HG03280 (cell line): Measurements from ENCODE around the gene PRPF38B.
"Not testable (repeated sequence)": the region's sequence is repeated elsewhere in the genome, so short reads cannot be mapped to it uniquely, and the experiment has no call there.

Experiments used
- ATAC-seq: cut with Tn5 transposase; IDR thresholded peaks from one replicate; pipeline ENCODE4 v1.9.1; 2021; ENCODE audit warnings: mild to moderate bottlenecking, moderate library complexity; ENCODE audit not compliant: unreplicated experiment

Gene PRPF38B, protein sequence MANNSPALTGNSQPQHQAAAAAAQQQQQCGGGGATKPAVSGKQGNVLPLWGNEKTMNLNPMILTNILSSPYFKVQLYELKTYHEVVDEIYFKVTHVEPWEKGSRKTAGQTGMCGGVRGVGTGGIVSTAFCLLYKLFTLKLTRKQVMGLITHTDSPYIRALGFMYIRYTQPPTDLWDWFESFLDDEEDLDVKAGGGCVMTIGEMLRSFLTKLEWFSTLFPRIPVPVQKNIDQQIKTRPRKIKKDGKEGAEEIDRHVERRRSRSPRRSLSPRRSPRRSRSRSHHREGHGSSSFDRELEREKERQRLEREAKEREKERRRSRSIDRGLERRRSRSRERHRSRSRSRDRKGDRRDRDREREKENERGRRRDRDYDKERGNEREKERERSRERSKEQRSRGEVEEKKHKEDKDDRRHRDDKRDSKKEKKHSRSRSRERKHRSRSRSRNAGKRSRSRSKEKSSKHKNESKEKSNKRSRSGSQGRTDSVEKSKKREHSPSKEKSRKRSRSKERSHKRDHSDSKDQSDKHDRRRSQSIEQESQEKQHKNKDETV

DNA sequence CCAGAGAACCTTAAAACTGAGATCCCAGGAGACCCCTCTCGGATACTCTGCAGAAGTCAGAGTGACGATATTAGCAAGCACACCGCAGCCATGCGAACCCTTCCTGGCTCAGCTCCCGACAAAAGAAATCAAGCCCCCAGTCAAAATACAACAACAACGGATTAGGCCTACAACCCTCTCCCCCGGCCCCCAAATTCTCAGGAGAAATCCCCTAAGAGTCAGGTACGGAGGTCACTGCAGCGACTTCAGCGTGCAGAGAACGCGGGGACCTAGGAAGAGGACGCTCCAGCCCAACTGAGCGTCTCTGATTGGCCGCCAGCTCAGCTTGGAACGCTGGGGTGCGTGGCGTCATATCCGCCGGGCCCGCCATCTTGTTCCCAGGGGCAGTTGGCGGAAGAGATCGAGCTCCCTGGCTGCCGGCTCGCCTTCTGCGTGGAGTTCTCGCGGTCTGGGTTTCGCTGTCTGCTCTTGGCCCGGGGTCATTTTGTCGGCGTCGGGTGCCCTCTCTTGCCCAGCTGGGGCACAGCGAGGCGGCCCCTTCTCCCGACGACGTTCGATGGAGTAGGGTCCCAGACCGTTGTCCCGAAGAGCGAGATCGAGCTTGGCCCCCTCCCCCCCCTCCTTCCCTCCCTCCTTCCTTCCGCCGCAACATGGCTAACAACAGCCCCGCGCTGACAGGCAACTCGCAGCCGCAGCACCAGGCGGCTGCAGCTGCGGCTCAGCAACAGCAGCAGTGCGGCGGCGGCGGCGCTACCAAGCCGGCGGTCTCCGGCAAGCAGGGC lies at the start of gene PRPF38B:
TSS of gene PRPF38B (plus strand) at position 369 of the 782 bp plus-strand sequence. CDS start at position 651, 282 bp downstream.
- ATAC-seq, result peak; percentile 94

DNA sequence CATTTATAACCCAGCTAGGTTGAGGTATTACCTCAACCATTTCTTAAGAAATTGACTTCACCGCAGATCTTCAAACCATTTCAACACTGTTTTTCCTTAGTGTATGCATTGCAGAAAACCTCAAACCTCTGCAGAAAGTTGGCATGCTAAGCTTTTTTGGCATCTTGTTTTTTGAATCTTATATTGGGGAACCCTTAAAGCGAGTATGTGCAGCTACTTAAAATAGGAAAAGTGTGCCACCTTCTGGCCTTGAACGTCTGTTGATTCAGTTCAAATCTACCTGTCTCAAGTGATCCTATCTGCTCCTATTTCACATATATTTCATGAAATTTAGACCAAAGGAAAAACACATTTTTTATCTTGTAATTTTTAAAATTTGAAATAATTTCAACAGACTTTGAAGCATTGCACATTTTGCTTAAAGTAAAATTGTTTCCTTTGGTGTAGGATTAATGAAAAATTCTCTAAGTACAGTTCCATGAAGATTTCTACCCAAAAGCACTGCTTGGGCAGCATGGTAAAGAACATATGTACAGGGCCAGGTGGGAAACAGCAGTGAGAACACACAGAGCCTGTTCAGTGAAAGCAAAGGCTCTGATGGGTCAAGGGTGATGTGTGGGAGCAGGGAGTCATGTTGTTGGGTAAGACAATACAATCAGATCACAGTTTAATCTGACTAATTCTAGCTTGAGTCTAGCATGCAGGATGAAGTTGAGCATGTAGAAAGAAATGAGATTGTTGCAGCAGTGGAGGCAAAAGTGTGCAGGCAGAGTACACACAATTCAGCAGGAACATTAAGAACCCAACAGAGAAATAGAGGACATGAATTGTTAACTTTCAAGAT lies 48.4 kb upstream of the PRPF38B start:
- ATAC-seq, result no peak

DNA sequence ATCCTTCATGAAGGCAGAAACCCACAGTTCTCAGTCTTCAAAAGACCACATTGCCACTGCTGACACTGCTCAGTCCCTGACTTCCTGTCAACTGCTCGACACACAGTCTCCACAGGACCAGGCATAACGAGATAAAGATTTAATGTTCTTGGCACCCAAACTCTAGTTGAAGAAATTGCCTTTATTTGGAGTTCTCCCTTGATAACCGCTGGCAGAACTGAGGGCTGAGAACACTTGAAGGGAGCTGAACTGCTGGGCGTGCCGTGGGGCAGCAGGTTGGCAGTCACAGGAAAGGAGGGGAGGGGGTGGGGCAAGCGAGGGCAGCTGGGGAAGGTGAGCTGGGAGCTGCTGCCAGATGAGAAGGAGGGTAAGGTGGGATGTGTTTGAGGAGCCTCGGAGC lies 47.1 kb upstream of the PRPF38B start:
- ATAC-seq, result no peak

DNA sequence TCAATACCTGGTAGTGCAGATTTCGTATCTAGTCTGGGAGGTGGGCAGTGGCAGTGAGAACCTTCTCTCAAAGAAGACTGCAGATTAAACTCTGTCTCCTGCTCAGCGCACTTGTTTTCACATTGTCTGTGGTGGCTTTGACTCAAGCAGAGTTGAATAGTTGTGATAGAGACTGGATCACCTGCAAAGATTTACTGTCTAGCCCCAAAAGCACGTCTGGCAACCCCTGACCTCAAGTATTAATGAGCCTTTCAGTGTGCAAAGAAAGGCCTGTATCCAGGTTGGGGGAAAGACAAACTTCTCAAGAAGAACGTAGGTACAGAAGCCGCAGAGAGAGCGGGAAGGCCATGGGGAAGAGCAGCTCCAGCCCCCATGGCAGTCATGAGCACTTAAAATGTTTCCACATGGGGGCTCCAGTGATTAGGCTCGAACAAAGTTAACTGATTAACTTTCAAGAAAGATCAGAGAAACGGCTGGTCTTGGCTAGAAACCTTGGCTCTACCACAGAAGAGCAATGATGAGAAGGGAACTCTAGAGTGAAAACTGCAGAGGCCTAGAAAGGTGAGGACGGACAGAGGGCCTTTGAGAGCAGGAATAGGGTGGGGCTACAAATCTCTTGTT lies 46.4 kb upstream of the PRPF38B start:
- no peak for ATAC-seq

DNA sequence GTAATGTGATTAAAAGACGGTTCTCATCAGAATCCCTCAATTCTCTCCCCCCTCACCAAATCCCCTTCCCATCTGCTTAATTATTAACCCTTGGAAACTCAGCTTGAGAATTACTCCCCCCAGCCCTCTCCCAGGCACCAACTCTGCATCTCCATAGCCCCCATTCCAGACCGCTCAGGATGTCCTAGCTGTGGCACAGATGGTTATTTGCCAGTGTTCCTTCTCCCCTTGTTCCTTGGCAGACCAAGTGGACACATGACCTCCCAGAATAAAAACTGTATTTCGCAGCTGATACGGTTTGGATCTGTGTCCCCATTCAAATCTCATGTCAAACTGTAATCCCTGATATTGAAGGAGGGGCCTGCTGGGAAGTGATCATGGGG lies 45.9 kb upstream of the PRPF38B start:
- ATAC-seq, result no peak

DNA sequence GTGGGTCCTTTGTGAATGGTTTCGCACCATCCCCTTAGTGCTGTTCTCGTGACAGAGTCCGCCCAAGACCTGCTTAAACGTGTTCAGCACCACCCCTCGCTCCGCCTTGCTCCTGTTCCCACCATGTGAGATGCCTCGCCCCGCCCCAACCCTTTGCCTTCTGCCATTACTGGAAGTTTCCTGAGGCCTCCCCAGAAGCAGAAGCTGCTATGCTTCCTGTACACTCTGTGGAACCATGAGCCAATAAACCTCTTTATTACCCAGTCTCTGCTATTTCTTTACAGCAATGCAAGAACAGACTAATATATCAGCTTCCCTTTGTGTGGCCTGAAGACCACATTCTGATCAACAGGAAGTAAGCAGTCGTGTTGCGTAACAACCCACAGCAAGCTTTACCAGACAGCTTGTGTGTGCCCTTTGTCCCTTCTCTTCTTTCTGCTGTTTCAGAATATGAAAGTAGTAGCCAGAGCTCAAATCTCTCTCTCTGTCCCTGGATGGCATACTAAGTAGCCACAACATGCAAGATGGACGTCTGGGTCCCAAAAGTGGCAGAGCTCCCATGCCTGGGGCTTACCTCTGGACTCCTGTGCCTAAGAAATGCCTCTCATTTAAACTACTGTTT lies 45.4 kb upstream of the PRPF38B start:
- peak; percentile 80 for ATAC-seq

DNA sequence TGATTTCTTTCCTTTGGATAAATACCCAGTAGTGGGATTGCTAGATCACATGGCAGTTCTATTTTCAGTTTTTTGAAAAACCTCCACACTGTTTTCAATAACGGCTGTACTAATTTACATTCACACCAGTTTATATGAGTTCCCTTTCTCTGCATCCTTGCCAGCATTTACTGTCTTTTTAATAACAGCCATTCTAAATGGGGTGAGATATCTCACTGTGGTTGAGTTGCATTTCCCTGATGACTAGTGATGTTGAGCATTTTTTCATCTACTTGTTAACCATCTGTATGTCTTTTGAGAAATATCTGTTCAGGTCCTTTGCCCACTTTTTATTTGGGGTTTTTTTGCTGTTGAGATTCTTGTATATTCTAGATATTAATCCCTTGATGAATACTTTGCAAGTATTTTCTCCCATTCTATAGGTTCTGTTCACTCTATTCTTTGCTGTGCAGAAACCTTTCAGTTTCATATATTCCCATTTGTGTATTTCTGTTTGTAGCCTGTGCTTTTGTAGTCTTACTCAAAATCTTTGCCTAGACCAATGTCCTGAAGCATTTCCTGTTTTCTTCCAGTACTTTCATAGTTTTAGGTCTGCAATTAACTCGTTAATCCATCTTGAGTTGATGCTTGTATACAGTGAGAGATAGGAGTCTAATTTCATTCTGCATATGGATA lies 38.5 kb upstream of the PRPF38B start:
- ATAC-seq, result no peak

DNA sequence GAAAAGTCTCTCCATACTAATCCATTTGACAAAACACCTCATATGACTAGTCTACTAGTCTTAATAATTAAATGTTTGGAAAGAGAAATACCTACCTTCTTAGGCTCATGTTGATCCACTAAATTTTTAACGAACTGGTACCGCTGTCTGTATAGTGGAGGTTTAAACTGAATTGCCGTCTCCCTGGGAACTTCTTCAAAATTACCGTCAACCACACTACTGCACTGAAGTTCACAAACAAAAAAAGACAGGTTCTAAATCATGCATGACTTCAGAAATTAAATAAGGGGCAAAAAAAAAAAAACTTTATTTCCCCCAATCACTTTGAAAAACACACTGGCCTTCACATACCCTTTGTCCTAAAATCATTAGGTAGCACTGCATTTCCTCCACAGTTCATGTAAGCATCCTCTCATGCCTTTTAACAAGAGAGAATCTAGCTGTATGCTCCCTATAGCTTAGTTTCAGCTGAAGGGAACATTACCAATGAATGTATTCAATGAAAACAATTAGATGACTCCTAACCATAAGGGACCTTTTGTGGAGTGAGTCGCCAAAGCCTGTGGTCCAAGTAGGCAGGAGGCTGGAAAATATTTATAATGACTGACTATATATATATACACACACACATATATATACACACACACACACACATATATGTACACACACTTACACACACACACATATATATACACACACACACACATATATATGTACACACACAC lies 34.6 kb upstream of the PRPF38B start:
- no peak for ATAC-seq

DNA sequence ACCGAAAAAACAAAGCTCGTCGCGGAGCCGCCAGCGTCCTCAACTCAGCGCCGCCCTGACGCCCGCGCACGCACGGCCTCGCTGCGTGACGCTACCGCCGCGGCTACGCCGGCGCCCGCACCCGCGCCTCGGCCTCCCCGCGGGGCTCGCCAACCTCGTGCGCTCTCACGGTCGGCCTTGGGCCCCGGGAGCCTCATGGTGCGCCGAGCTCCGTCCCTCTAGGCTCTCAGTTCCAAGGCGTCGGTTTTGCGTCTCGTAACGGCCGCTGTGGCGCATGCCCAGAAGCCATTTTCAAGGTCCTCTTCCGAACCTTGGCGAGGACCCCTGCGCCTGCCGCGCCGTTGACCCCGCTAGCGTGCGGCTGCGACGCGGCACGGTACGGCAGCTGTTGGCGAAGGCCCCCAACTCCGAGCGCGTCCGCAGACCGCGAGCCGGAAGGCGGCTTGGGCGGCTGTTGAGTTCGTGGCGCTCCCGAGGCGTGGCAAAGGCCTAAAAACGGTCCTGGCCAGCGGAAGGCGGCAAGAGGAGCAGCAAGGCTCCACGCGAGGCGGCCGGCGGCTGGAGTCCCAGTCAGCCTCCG lies 31.0 kb upstream of the PRPF38B start, which contains the start of gene HENMT1:
TSS of gene HENMT1 (minus strand) at position 64 of the 580 bp plus-strand sequence. CDS start 1,209 bp downstream, outside the sequence.
- ATAC-seq, result peak; percentile 88

DNA sequence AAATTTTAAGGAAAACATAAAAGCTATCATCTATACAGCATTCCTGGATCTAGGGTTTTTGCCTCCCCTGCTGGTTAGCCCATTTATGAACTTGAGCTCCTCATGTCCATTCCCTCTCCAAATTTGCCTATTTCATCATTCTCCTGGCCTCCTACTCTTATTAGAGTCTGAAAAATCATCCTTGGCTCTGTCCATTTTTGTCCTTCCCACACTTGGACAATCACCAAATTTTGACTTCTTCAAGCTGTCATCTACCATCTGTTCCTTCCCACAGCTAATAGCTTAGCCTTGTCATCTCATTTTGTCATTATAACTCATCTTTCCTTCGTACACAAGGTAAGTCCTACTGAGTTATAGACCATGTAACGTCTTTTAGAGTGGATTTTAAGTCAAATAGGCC lies 29.0 kb upstream of the PRPF38B start:
- no peak for ATAC-seq

DNA sequence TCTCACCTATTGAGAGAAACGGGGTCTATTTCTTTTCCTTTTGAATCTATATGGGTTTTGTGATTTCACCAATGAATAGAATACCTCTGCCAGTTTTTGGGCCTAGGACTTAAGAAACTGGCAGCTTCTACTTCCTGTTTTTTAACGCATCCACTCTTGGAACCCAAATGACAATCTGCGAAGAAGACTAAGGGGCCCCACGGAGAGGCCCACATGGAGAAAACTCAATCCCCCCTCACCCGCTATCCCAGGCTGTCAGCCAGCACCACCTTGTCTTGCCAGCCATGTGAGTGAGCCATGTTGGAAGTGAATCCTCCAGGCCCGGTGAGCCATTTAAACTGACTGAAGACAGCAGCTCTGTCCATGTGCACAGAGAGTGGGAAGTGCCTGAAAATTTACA lies 27.6 kb upstream of the PRPF38B start:
- ATAC-seq, result no peak

DNA sequence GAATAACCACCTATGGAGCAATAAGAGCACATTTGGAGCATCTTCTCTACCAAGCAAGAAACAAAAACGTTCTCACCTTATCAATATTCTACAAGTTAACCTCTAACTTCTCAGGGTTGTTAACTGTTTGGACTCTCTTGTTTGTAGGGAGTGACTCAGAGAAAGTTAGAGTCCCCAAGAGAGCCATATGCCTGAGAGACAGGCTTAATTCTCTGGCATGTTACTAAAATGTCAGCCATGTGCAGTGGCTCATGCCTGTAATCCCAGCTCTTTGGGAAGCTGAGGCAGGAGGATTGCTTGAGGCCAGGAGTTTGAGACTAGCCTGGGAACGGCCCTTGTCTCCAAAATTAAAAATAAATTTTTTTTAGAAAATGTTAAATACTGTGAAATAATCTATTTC lies 27.0 kb upstream of the PRPF38B start:
- ATAC-seq, result no peak

DNA sequence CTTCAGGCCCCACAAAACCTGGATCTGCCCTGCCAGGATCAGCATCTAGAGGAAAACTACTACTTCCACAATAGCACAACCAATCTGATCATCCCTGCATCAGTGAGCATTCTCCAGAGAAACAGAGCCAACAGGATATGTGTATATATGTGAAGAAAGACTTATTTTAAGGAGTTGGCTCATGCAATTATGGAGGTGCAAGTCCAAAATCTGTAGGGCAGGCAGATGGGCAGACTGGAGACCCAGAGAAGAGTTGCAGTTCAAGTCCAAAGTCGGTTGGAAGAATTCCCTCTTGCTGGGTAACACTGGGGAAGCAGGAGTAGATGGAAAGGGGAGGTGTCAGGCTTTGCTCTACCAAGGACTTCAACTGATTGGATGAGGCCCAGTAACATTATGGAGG lies 26.3 kb upstream of the PRPF38B start:
- no peak for ATAC-seq

DNA sequence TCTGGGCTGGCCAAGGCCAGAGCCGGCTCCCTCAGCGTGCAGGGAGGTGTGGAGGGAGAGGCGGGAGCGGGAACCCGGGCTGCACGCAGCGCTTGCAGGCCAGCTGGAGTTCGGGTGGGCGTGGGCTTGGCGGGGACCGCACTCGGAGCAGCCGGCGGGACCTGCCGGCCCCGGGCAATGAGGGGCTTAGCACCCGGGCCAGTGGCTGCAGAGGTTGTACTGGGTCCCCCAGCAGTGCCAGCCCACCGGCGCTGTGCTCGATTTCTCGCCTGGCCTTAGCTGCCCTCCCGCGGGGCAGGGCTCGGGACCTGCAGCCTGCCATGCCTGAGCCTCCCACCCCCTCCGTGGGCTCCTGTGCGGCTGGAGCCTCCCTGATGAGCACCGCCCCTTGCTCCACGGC lies 24.7 kb upstream of the PRPF38B start:
- not testable (repeated sequence) for ATAC-seq

DNA sequence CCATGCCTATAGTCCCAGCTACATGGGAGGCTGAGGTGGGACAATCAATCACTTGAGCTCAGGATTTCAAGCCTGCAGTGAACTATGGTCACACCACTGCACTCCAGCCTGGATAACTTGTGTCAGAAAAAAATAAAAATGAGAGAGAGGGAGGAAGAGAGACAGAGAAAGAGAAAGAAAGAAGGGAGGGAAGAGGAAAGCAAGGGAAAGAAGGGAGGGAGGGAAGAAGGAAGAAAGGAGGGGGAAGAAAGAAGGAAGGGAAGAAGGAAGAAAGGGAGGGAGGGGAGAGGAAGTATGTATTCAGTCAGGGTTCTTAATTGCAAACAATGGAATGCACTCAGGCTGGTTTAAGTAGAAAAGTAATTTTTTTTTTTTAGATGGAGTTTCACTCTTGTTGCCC lies 23.3 kb upstream of the PRPF38B start:
- no peak for ATAC-seq

DNA sequence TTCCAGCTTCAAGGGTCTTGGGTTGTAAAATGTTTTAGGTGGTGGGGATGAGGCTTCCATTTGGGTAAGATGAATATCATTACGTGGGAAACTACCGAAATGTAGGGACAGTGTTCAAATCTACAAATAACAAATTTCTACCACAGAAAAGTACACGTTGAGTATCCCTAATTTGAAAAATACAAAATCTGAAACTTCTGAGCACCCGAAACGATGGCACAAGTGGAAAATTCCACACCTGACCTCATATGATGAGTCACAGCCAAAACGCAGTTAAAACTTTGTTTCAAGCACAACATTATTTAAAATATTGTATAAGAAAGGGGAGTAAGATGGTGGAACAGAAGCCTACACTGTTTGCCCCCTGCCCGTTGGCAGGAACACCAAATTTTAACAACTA lies 22.4 kb upstream of the PRPF38B start:
- ATAC-seq, result no peak

DNA sequence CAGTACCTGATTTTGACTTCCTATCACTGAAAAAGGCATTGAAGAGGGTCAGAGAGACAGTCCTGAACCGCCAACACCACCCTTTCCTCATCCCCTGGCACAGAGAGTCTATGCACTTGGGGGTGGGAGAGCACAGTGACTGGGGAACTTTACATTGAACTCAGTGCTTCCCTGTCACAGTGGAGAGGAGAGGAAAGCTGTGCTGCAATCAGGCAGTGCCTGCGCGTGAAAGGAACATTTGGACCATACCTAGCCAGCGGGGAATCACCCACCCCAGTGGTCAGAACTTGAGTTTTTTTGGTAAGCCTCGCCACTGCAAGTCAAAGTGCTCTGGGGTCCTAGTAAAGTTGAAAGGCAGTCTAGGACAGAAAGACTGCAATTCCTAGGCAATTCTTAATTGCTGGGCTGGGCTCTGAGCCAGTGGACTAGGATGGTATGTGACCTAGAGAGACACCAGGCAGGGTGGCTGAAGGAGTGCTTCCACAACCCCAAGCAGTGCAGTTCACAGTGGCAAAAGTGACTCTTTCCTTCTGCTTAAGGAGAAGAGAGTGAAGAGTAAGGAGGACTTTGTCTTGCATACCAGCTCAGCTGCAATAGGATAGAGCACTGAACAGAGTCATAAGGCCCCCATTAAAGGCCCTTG lies 21.9 kb upstream of the PRPF38B start:
- ATAC-seq, result no peak

DNA sequence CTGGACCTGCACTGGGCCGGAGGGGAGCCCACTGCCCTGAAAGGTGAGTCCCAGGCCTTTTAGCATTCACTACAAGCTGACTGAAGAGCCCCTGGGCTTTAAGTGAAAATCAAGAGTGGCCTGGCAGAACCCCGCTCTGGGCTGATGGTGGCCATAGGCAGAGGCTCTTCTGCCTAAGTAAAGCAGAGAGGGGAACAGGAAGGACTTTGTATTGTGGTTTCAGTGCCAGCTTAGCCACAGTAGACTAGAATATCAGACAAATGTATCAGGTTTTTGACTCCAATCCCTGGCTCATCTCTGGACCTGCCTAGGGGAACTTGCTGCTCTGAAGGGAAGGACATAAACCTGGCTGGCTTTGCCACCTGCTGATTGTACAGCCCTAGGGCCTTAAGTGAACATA lies 21.0 kb upstream of the PRPF38B start:
- ATAC-seq, result no peak
